Measurements from ENCODE around the gene ARHGAP40. TPM values are rescaled to one million over a fixed set of nuclear protein-coding genes. Genes with fewer than 3 reads are reported as not detected.

Gene ARHGAP40
- total RNA-seq, 1 experiment from 2014 or later = 0.14 TPM

GRCh38 chr20:38658879-38659596, 57.4 kb downstream of the ARHGAP40 start:
- peaks cover 5% of the 10 kb centered on the region; the same call in 1 of the 2 replicates for H3K27me3 ChIP-seq (replicated peaks; ENCODE audit: control insufficient read depth, insufficient read depth, low read length)
- TF ChIP-seq CTCF (IDR thresholded peaks at IDR 0.05; ENCODE audit: insufficient read depth in 1 of 2, low read depth in 1 of 2, low read length in 1 of 2, severe bottlenecking in 1 of 2, unreplicated experiment in 1 of 2) = peak; percentile 95 to 98
- no peaks in the 10 kb centered on the region for H3K9me3 ChIP-seq
- Mint-ChIP-seq H3K36me3 (ENCODE audit: insufficient read depth, unreplicated experiment) (no peaks in the 10 kb centered on the region), H3K27ac (ENCODE audit: unreplicated experiment) (no peak overlapping the region), H3K4me1 (ENCODE audit: low read depth, unreplicated experiment) (no peaks in the 10 kb centered on the region), H3K4me3 (ENCODE audit: unreplicated experiment) (no peak overlapping the region), H3K9me3 (ENCODE audit: unreplicated experiment) (no peaks in the 10 kb centered on the region), H3K27me3 (ENCODE audit: insufficient read depth, unreplicated experiment) (peaks cover 34% of the 10 kb centered on the region)
- POLR2A ChIA-PET = no interaction called here
- H3K4me3 ChIP-seq (ENCODE audit: low read depth, low read length) = no peak overlapping the region
- no peaks in the 10 kb centered on the region for H3K36me3 ChIP-seq (ENCODE audit: control insufficient read depth, insufficient read depth, low read length)
- intact Hi-C loops (cut with micrococcal nuclease; ENCODE audit: unreplicated experiment) = loop anchor here (2.0 to 10.0 kb wide), 2 partner anchors 72 to 216 kb away; no protein-coding TSS in a partner anchor
- no peaks in the 10 kb centered on the region for H3K4me1 ChIP-seq
- no TSS peak for BruUV-seq (replicated peaks)
- peak; percentile 72 to 79 for DNase-seq
- CTCF ChIA-PET = interaction anchor here (0.5 to 2.8 kb wide), 20 partner anchors 9 to 391 kb away, joined by 3 to 27 read pairs (median 4); partner anchors contain the start of gene ACTR5

GRCh38 chr20:38659597-38659880, 57.9 kb downstream of the ARHGAP40 start:
- no peak for TF ChIP-seq CTCF (IDR thresholded peaks at IDR 0.05; ENCODE audit: insufficient read depth in 1 of 2, low read depth in 1 of 2, low read length in 1 of 2, severe bottlenecking in 1 of 2, unreplicated experiment in 1 of 2)
- intact Hi-C loops (cut with micrococcal nuclease; ENCODE audit: unreplicated experiment) = loop anchor here (2.0 to 10.0 kb wide), 2 partner anchors 71 to 215 kb away; no protein-coding TSS in a partner anchor
- CTCF ChIA-PET = interaction anchor here (0.6 to 2.8 kb wide), 5 partner anchors 10 to 391 kb away, joined by 3 to 27 read pairs (median 8); partner anchors contain the start of gene ACTR5

GRCh38 chr20:38660429-38660828, 58.8 kb downstream of the ARHGAP40 start:
- no TSS peak for BruUV-seq (replicated peaks)
- no peaks in the 10 kb centered on the region for H3K9me3 ChIP-seq
- H3K27me3 ChIP-seq (replicated peaks; ENCODE audit: control insufficient read depth, insufficient read depth, low read length) = peaks cover 5% of the 10 kb centered on the region; the same call in 1 of the 2 replicates
- H3K4me3 ChIP-seq (ENCODE audit: low read depth, low read length) = no peak overlapping the region
- intact Hi-C loops (cut with micrococcal nuclease; ENCODE audit: unreplicated experiment) = no loop called here
- H3K4me1 ChIP-seq = no peaks in the 10 kb centered on the region
- no peaks in the 10 kb centered on the region for H3K9me3 Mint-ChIP-seq (ENCODE audit: unreplicated experiment)
- H3K27me3 Mint-ChIP-seq (ENCODE audit: insufficient read depth, unreplicated experiment) = peaks cover 34% of the 10 kb centered on the region
- DNase-seq = no peak
- no peaks in the 10 kb centered on the region for H3K36me3 ChIP-seq (ENCODE audit: control insufficient read depth, insufficient read depth, low read length)
- H3K4me1 Mint-ChIP-seq (ENCODE audit: low read depth, unreplicated experiment) = no peaks in the 10 kb centered on the region
- ChIA-PET CTCF (interaction anchor here (0.8 to 2.8 kb wide), 4 partner anchors 11 to 88 kb away, joined by 3 to 27 read pairs (median 8); partner anchors contain the start of gene ACTR5), POLR2A (no interaction called here)
- no peak for TF ChIP-seq CTCF (IDR thresholded peaks at IDR 0.05; ENCODE audit: insufficient read depth in 1 of 2, low read depth in 1 of 2, low read length in 1 of 2, severe bottlenecking in 1 of 2, unreplicated experiment in 1 of 2)
- H3K4me3 Mint-ChIP-seq (ENCODE audit: unreplicated experiment) = no peak overlapping the region
- no peaks in the 10 kb centered on the region for H3K36me3 Mint-ChIP-seq (ENCODE audit: insufficient read depth, unreplicated experiment)
- no peak overlapping the region for H3K27ac Mint-ChIP-seq (ENCODE audit: unreplicated experiment)

More at GRCh38 chr20:38659597-38659880, 57.9 kb downstream of the ARHGAP40 start:
- H3K9me3 Mint-ChIP-seq (ENCODE audit: unreplicated experiment) = no peaks in the 10 kb centered on the region
- no peaks in the 10 kb centered on the region for H3K4me1 Mint-ChIP-seq (ENCODE audit: low read depth, unreplicated experiment)
- Histone ChIP-seq H3K27me3 (replicated peaks; ENCODE audit: control insufficient read depth, insufficient read depth, low read length) (peaks cover 5% of the 10 kb centered on the region; the same call in 1 of the 2 replicates), H3K4me3 (ENCODE audit: low read depth, low read length) (no peak overlapping the region), H3K4me1 (no peaks in the 10 kb centered on the region), H3K9me3 (no peaks in the 10 kb centered on the region), H3K36me3 (ENCODE audit: control insufficient read depth, insufficient read depth, low read length) (no peaks in the 10 kb centered on the region)
- DNase-seq = no peak
- BruUV-seq (replicated peaks) = no TSS peak
- H3K27ac Mint-ChIP-seq (ENCODE audit: unreplicated experiment) = no peak overlapping the region
- POLR2A ChIA-PET = no interaction called here
- peaks cover 35% of the 10 kb centered on the region for H3K27me3 Mint-ChIP-seq (ENCODE audit: insufficient read depth, unreplicated experiment)
- H3K4me3 Mint-ChIP-seq (ENCODE audit: unreplicated experiment) = no peak overlapping the region
- no peaks in the 10 kb centered on the region for H3K36me3 Mint-ChIP-seq (ENCODE audit: insufficient read depth, unreplicated experiment)
